A673 (cell line): Measurements from ENCODE around the gene ANKS6.

Experiments
- CTCF ChIP-seq: fragments of 300-800, 200-600 bp; sonication (generic); conservative IDR thresholded peaks from 2 replicates; pipeline ENCODE4 v1.5.1; 2017; ENCODE audit warnings: low read depth, mild to moderate bottlenecking, antibody characterized with exemption, low read length, moderate library complexity, mixed read lengths
- EZH2 ChIP-seq: fragments of 200-600 bp; sonication (generic); IDR thresholded peaks from 2 replicates; pipeline ENCODE4 v1.6.1; 2017; ENCODE audit warnings: borderline replicate concordance, low read depth, mild to moderate bottlenecking, mixed read lengths, antibody characterized with exemption, low read length; ENCODE audit not compliant: poor library complexity, severe bottlenecking

DNA sequence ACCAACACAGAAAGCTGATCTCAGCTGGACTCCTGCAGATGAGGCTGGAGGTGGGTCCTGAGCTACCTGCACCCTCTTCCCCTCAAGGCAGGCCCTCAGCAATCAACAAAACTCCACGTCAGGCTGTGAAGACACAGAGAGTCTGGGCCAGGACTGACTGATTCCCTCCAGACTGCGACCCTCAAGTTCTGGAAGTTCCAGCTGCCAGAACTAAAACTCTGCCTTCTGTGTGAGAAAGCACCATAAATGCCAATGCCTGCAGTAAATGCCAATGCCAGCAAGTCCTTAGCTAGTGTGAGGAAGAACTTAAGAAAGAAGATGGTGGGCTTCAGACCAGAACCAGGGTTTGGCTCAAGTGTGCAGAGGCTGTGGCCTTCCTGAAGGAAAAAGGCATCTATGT lies 45.1 kb downstream of the ANKS6 start:
- TF ChIP-seq CTCF, result no peak
- TF ChIP-seq EZH2, result no peak
